HCT116 (cell line): ENCODE results near the gene GALNT17. TPM values are rescaled to one million over a fixed set of nuclear protein-coding genes. Genes with fewer than 3 reads are reported as not detected.

Source experiments
- ATAC-seq: fragments of 200-7000 bp; cut with Tn5 transposase; 2 replicates; pipeline ENCODE4 v1.9.1; 2020; ENCODE audit warnings: mild to moderate bottlenecking, moderate library complexity
- BruUV-seq: library from RNA; stranded (reverse); fragments of 400-500 nt; replicated peaks from 2 replicates; lab custom pipeline; 2021; lab: Mats Ljungman, UMichigan
- CTCF ChIA-PET: fragments of 300-600 bp; sonication (Branson Sonifier 250); formaldehyde crosslinking; loops from one replicate; lab custom pipeline; 2021; ENCODE audit warnings: antibody characterized with exemption; lab: Charles Lee
- POLR2A ChIA-PET: fragments of 300-600, 350-600 bp; sonication (Branson Sonifier 250); formaldehyde crosslinking; loops from one replicate; lab custom pipeline; 2021; ENCODE audit warnings: antibody characterized with exemption; lab: Charles Lee
- RAD21 ChIA-PET, 2 experiments: fragments of 300-600 bp; sonication (Branson Sonifier 250); formaldehyde crosslinking; loops; one replicate each; lab custom pipeline; 2023; ENCODE audit warnings: low total read pairs in 2 of 2; ENCODE audit not compliant: uncharacterized antibody in 2 of 2, unreplicated experiment in 2 of 2, low non-redundant PET in 1 of 2; lab: Charles Lee
- DNase-seq: peaks from one replicate; pipeline ENCODE4 v3.0.0-alpha.2; 2010; ENCODE audit warnings: low read depth, low spot score
- H2AFZ ChIP-seq: fragments of 200-600 bp; shearing (Covaris generic), sonication (generic); 2 replicates; pipeline ENCODE4 v1.6.1; 2017; ENCODE audit warnings: low read depth, mixed run types, mixed read lengths, antibody characterized with exemption, low read length; ENCODE audit not compliant: poor library complexity, severe bottlenecking
- H3K27ac ChIP-seq: 2 replicates; pipeline ENCODE4 v1.5.1; 2012; ENCODE audit warnings: low read depth, low read length
- H3K27me3 ChIP-seq: fragments of 200-600 bp; sonication (generic); 2 replicates; pipeline ENCODE4 v1.6.1; 2016; ENCODE audit warnings: mixed run types, low read length, mixed read lengths; ENCODE audit not compliant: insufficient read depth
- H3K36me3 ChIP-seq, 2 experiments: fragments of 200-500 bp in 1 of 2; fragments of 200-600 bp in 1 of 2; sonication (Bioruptor generic) in 1 of 2; sonication (generic) in 1 of 2; 2 replicates each; pipeline versions ENCODE4 v1.5.1 to v1.6.1; 2014 to 2016; ENCODE audit warnings: low read length in 2 of 2, inconsistent platforms in 1 of 2, mixed read lengths in 1 of 2, mixed run types in 1 of 2; ENCODE audit not compliant: insufficient read depth in 2 of 2, control insufficient read depth in 1 of 2
- H3K4me1 ChIP-seq, 2 experiments: fragments of 200-600 bp in 1 of 2; sonication (generic) in 1 of 2; 2 replicates each; pipeline versions ENCODE4 v1.5.1 to v1.6.1; 2012 to 2017; ENCODE audit warnings: low read length in 2 of 2, inconsistent platforms in 1 of 2, mild to moderate bottlenecking in 1 of 2, mixed read lengths in 1 of 2, mixed run types in 1 of 2, moderate library complexity in 1 of 2; ENCODE audit not compliant: insufficient read depth in 2 of 2, control insufficient read depth in 1 of 2
- H3K4me2 ChIP-seq: fragments of 200-600 bp; sonication (generic); 2 replicates; pipeline ENCODE4 v1.6.1; 2017; ENCODE audit warnings: mixed run types, low read length, mixed read lengths
- H3K4me3 ChIP-seq, 2 experiments: fragments of 200-600 bp in 1 of 2; sonication (generic) in 1 of 2; replicated peaks in 1 of 2; 2 replicates each; pipeline ENCODE4 v1.5.1; 2011 to 2016; ENCODE audit warnings: low read length in 2 of 2, control low read depth in 1 of 2, low read depth in 1 of 2, mild to moderate bottlenecking in 1 of 2, mixed read lengths in 1 of 2, mixed run types in 1 of 2
- H3K79me2 ChIP-seq: fragments of 200-600 bp; sonication (generic); 2 replicates; pipeline ENCODE4 v1.6.1; 2017; ENCODE audit warnings: mild to moderate bottlenecking, mixed run types, low read length, moderate library complexity, mixed read lengths; ENCODE audit not compliant: insufficient read depth
- H3K9ac ChIP-seq: fragments of 200-600 bp; sonication (generic); 2 replicates; pipeline ENCODE4 v1.6.1; 2016; ENCODE audit warnings: low read length, mixed read lengths
- H3K9me2 ChIP-seq: fragments of 200-600 bp; sonication (generic), shearing (Covaris generic); 2 replicates; pipeline ENCODE4 v1.6.1; 2017; ENCODE audit warnings: mixed run types, mild to moderate bottlenecking, moderate library complexity; ENCODE audit not compliant: insufficient read depth
- H3K9me3 ChIP-seq, 2 experiments: fragments of 200-500 bp in 1 of 2; fragments of 200-600 bp in 1 of 2; sonication (Bioruptor generic) in 1 of 2; sonication (generic) in 1 of 2; 2 replicates each; pipeline ENCODE4 v1.6.1; 2014 to 2017; ENCODE audit warnings: low read length in 2 of 2, mixed read lengths in 2 of 2, inconsistent platforms in 1 of 2, low read depth in 1 of 2, mild to moderate bottlenecking in 1 of 2, mixed run types in 1 of 2, moderate library complexity in 1 of 2; ENCODE audit not compliant: control insufficient read depth in 1 of 2, insufficient read depth in 1 of 2
- H4K20me1 ChIP-seq: fragments of 200-600 bp; sonication (generic), shearing (Covaris generic); 2 replicates; pipeline ENCODE4 v1.6.1; 2017; ENCODE audit warnings: mixed run types, mild to moderate bottlenecking, moderate library complexity; ENCODE audit not compliant: insufficient read depth
- FOSL1 ChIP-seq: IDR thresholded peaks from 2 replicates; pipeline ENCODE4 v1.6.1; 2012; ENCODE audit warnings: low read depth
- JUND ChIP-seq: IDR thresholded peaks from 2 replicates; pipeline ENCODE4 v1.6.1; 2012
- RAD21 ChIP-seq: IDR thresholded peaks from 2 replicates; pipeline ENCODE4 v1.6.1; 2012; ENCODE audit warnings: low read depth, mild to moderate bottlenecking
- SIN3A ChIP-seq: IDR thresholded peaks from 2 replicates; pipeline ENCODE4 v1.6.1; 2012; ENCODE audit warnings: low read depth
- ZFX ChIP-seq: fragments of 450-650 bp; IDR thresholded peaks from 2 replicates; pipeline ENCODE4 v1.6.1; 2017
- intact Hi-C: fragments of 100-400 bp; cut with micrococcal nuclease; formaldehyde crosslinking; loops from 2 replicates; pipeline ENCODE4 v1.10.0; 2022
- total RNA-seq: library from RNA; stranded (reverse); gene quantifications from one replicate; pipeline ENCODE4 v1.2.1, GENCODE V29; 2021; ENCODE audit not compliant: unreplicated experiment
- TF ChIP-seq, protein P1 (sequence below), 3 experiments: fragments of 200-600 bp in 1 of 3; sonication (generic) in 1 of 3; IDR thresholded peaks in 2 of 3; conservative IDR thresholded peaks in 1 of 3; 2 replicates each; pipeline ENCODE4 v1.5.1; 2012 to 2017; ENCODE audit warnings: low read depth in 2 of 3, low read length in 2 of 3, antibody characterized with exemption in 1 of 3, borderline replicate concordance in 1 of 3, control low read depth in 1 of 3, mild to moderate bottlenecking in 1 of 3, mixed read lengths in 1 of 3, mixed run types in 1 of 3, moderate library complexity in 1 of 3; ENCODE audit not compliant: insufficient read depth in 1 of 3

Gene GALNT17
- total RNA-seq, 1 experiment from 2014 or later: not detected

DNA sequence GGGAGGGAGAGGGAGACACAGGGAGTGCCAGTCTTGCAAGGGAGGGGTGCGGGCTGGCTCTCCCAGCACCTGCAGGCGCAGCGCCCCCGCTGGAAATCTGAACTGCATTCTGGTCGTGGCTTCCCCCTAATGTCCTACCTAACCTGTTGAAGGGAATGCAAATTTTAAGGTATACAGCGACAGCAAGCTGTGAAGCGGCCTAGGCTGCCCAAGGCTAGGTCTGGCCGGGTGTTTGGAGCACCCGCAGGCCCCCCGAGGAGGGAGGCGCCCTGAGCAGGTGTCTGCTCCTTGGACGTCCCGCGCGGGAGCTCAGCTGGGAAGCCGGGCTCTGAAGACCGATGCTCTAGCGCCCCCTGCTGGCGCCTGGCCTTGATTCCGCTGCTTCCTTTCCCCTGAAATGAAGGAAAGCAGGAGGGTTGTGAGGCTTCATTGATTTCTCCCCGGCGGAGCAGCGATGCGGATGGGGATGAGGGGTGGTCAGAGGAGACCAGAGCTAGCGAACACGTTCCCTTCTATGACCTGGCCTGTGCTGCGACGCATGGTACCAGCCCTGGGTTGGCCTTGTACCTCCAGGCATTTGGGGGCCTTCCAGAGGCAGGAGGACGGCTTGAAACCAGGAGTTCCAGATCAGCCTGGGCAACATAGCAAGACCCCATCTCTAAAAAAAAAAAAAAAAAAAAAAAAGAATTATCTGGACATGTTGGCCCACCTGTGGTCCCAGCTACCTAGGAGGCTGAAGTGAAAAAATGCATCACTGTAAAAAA lies 601.3 kb downstream of the GALNT17 start:
- CTCF ChIA-PET: no interaction called here
- Histone ChIP-seq H4K20me1 (no peaks in the 10 kb centered on the region), H3K27me3 (no peaks in the 10 kb centered on the region), H3K36me3 (no peaks in the 10 kb centered on the region), H3K4me2 (no peak overlapping the region), H3K9ac (no peak overlapping the region), H3K9me3 (no peaks in the 10 kb centered on the region; a peak in 1 of 4 replicates), H3K27ac (no peak overlapping the region), H2AFZ (no peak overlapping the region), H3K79me2 (no peaks in the 10 kb centered on the region), H3K4me1 (no peaks in the 10 kb centered on the region), H3K4me3 (no peak overlapping the region), H3K9me2 (no peaks in the 10 kb centered on the region)
- DNase-seq (peak; percentile 3), ATAC-seq (peak; percentile 40; the same call in 1 of the 2 replicates)
- no TSS peak for BruUV-seq
- intact Hi-C loops: loop anchor here (1.0 kb wide), 1 partner anchor 876 kb away; no protein-coding TSS in a partner anchor
- RAD21 ChIA-PET: no interaction called here
- POLR2A ChIA-PET: no interaction called here
- peak; percentile 35 for TF ChIP-seq RAD21
- no peak for TF ChIP-seq FOSL1
- TF ChIP-seq, protein P1, sequence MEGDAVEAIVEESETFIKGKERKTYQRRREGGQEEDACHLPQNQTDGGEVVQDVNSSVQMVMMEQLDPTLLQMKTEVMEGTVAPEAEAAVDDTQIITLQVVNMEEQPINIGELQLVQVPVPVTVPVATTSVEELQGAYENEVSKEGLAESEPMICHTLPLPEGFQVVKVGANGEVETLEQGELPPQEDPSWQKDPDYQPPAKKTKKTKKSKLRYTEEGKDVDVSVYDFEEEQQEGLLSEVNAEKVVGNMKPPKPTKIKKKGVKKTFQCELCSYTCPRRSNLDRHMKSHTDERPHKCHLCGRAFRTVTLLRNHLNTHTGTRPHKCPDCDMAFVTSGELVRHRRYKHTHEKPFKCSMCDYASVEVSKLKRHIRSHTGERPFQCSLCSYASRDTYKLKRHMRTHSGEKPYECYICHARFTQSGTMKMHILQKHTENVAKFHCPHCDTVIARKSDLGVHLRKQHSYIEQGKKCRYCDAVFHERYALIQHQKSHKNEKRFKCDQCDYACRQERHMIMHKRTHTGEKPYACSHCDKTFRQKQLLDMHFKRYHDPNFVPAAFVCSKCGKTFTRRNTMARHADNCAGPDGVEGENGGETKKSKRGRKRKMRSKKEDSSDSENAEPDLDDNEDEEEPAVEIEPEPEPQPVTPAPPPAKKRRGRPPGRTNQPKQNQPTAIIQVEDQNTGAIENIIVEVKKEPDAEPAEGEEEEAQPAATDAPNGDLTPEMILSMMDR (IDR thresholded peaks at IDR 0.05 in 2 of 3, conservative IDR thresholded peaks at IDR 0.05 in 1 of 3; ENCODE audit: borderline replicate concordance in 1 of 3, insufficient read depth in 1 of 3, low read depth in 2 of 3, low read length in 2 of 3): peak in 2 of 3 experiments; percentile 56; a peak in 4 of 6 replicates

DNA sequence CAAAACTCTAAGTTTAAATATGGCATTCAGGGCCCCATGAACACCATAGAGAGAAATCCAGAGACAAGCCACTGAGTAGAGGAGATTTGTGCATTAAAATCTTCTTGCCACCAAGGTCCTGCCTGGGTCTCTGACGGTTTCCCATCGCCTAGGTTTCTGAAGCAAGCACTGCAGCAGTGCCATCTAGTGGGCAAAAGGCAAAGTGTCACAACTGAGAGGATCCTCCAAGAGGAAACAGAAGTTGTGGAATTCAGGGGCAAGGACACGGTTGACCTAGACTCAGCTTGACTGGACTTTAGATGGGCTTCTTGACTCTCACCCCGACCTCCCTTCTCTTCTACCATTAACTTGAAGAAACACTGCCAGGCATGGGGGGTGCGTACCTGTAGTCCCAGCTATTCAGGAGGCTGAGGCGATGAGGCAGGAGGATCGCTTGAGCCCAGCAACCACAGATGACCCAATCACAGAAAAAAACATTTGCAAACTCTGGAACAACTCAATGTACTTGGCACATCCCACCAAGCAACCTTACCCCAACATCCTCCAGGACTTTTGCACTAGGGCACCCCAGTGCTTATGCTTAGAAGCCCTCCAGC lies 604.1 kb downstream of the GALNT17 start:
- RAD21 ChIA-PET: no interaction called here
- Histone ChIP-seq H3K9ac (no peak overlapping the region), H3K9me2 (no peaks in the 10 kb centered on the region), H3K79me2 (no peaks in the 10 kb centered on the region), H3K27me3 (no peaks in the 10 kb centered on the region), H3K27ac (no peak overlapping the region), H2AFZ (no peak overlapping the region), H3K4me1 (no peaks in the 10 kb centered on the region), H4K20me1 (no peaks in the 10 kb centered on the region), H3K4me3 (no peak overlapping the region), H3K9me3 (no peaks in the 10 kb centered on the region; a peak in 1 of 4 replicates), H3K36me3 (no peaks in the 10 kb centered on the region), H3K4me2 (no peak overlapping the region)
- intact Hi-C loops: no loop called here
- POLR2A ChIA-PET: no interaction called here
- DNase-seq: peak; percentile 28
- TF ChIP-seq ZFX (no peak), RAD21 (peak; percentile 52), SIN3A (no peak), JUND (no peak)
- TF ChIP-seq, protein P1 (IDR thresholded peaks at IDR 0.05 in 2 of 3, conservative IDR thresholded peaks at IDR 0.05 in 1 of 3; ENCODE audit: borderline replicate concordance in 1 of 3, insufficient read depth in 1 of 3, low read depth in 2 of 3, low read length in 2 of 3): peak; percentile 6 to 82 (median 80); a peak in 4 of 6 replicates
- no TSS peak for BruUV-seq
- CTCF ChIA-PET: no interaction called here
- ATAC-seq: 0 out of 2 replicates have a peak, but pooled peaks have one; percentile 34
